ENCODE results near the gene FZD1. TPM values are rescaled to one million over a fixed set of nuclear protein-coding genes. Genes with fewer than 3 reads are reported as not detected.
"Not testable (repeated sequence)": the region's sequence is repeated elsewhere in the genome, so short reads cannot be mapped to it uniquely, and the experiment has no call there.

The FZD1 gene
- total and polyA plus RNA-seq, 10 of the 15 experiments (the other 5 are each of a cell fraction or from before 2014, with no cell fraction given), result 0.07 to 0.56 (median 0.18) TPM

GRCh38 chr7:91308191-91308590 lies 44.0 kb downstream of the FZD1 start:
- H2AFZ ChIP-seq (ENCODE audit: control insufficient read depth, low read depth, low read length); H3K4me1 ChIP-seq (ENCODE audit: control insufficient read depth, insufficient read depth, low read length); H3K79me2 ChIP-seq (ENCODE audit: control insufficient read depth, insufficient read depth, low read length); FAIRE-seq; H3K27ac ChIP-seq (ENCODE audit: control insufficient read depth, insufficient read depth); H3K4me3 ChIP-seq; H3K9ac ChIP-seq (ENCODE audit: control insufficient read depth, insufficient read depth, low read length); H3K4me2 ChIP-seq (ENCODE audit: control insufficient read depth, insufficient read depth); H4K20me1 ChIP-seq (ENCODE audit: control insufficient read depth, insufficient read depth); SMC1A ChIA-PET (ENCODE audit: uncharacterized antibody, unreplicated experiment); H3K27me3 ChIP-seq (replicated peaks in 1 of 2; ENCODE audit: control insufficient read depth in 2 of 2, insufficient read depth in 2 of 2, low read length in 1 of 2); in situ Hi-C loops (cut with MboI); POLR2A ChIA-PET; H3K36me3 ChIP-seq (ENCODE audit: control insufficient read depth in 2 of 2, insufficient read depth in 2 of 2, low read length in 1 of 2); H3K9me3 ChIP-seq (replicated peaks; ENCODE audit: control insufficient read depth, insufficient read depth, low read length); ATAC-seq; DNase-seq (ENCODE audit: low read depth, low spot score); BruUV-seq (replicated peaks); intact Hi-C loops (cut with micrococcal nuclease; ENCODE audit: unreplicated experiment); RAD21 ChIA-PET (ENCODE audit: unreplicated experiment): not testable (repeated sequence)
- CTCF ChIA-PET, result interaction anchor here (1.5 kb wide), 1 partner anchor 15 kb away, joined by 4 read pairs; no protein-coding TSS in a partner anchor
- 14% methylated on average over 3 of the region's 3 CpGs for WGBS (ENCODE audit: insufficient coverage, insufficient replicate concordance, low lambda C conversion rate, missing lambda C conversion rate)

DNA sequence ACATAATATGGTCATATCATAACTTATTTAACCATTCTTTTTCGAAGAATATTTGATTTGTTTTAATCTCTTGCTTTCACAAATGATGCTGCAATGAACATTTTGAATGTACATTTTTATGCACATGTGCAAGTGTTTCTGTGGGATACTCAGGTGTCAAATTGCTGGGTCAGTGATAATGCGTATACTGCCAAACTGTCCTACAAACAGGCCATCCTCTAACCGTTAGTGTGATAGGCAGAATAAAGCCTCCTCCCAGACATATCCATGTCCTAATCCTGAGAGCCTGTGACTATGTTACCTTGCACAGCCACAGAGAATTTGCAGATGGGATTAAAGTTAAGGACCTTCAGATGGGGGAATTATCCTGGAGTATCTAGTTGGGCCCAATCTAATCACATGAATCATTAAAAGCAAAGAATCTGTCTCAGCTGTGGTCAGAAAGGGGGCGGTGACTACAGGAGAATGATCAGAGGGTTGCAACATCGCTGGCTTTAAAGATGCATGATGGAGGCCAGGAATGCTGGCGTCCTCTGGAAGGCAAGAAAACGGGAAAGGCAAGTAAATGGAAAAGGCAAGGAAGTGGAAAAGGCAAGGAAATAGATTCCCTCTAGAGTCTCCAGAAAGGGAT lies 46.7 kb downstream of the FZD1 start:
- no peak for FAIRE-seq
- no peaks in the 10 kb centered on the region for H3K27me3 ChIP-seq (replicated peaks in 1 of 2; ENCODE audit: control insufficient read depth in 2 of 2, insufficient read depth in 2 of 2, low read length in 1 of 2)
- no peak overlapping the region for H3K9ac ChIP-seq (ENCODE audit: control insufficient read depth, insufficient read depth, low read length)
- ChIA-PET POLR2A (no interaction called here), SMC1A (ENCODE audit: uncharacterized antibody, unreplicated experiment) (no interaction called here), CTCF (no interaction called here), RAD21 (ENCODE audit: unreplicated experiment) (no interaction called here)
- no TSS peak for BruUV-seq (replicated peaks)
- no peak overlapping the region for H3K4me3 ChIP-seq
- in situ Hi-C loops (cut with MboI), result no loop called here
- H4K20me1 ChIP-seq (ENCODE audit: control insufficient read depth, insufficient read depth), result no peaks in the 10 kb centered on the region
- H3K27ac ChIP-seq (ENCODE audit: control insufficient read depth, insufficient read depth), result no peak overlapping the region
- no peak for ATAC-seq
- no peaks in the 10 kb centered on the region for H3K36me3 ChIP-seq (ENCODE audit: control insufficient read depth in 2 of 2, insufficient read depth in 2 of 2, low read length in 1 of 2)
- H3K79me2 ChIP-seq (ENCODE audit: control insufficient read depth, insufficient read depth, low read length), result no peaks in the 10 kb centered on the region
- intact Hi-C loops (cut with micrococcal nuclease; ENCODE audit: unreplicated experiment), result no loop called here
- H2AFZ ChIP-seq (ENCODE audit: control insufficient read depth, low read depth, low read length), result no peak overlapping the region
- no peak for DNase-seq (ENCODE audit: low read depth, low spot score)
- H3K4me2 ChIP-seq (ENCODE audit: control insufficient read depth, insufficient read depth), result no peak overlapping the region
- no peaks in the 10 kb centered on the region for H3K4me1 ChIP-seq (ENCODE audit: control insufficient read depth, insufficient read depth, low read length)
- H3K9me3 ChIP-seq (replicated peaks; ENCODE audit: control insufficient read depth, insufficient read depth, low read length), result no peaks in the 10 kb centered on the region
- 41% methylated on average over 7 of the region's 7 CpGs for WGBS (ENCODE audit: insufficient coverage, insufficient replicate concordance, low lambda C conversion rate, missing lambda C conversion rate)
- TF ChIP-seq, protein P1, sequence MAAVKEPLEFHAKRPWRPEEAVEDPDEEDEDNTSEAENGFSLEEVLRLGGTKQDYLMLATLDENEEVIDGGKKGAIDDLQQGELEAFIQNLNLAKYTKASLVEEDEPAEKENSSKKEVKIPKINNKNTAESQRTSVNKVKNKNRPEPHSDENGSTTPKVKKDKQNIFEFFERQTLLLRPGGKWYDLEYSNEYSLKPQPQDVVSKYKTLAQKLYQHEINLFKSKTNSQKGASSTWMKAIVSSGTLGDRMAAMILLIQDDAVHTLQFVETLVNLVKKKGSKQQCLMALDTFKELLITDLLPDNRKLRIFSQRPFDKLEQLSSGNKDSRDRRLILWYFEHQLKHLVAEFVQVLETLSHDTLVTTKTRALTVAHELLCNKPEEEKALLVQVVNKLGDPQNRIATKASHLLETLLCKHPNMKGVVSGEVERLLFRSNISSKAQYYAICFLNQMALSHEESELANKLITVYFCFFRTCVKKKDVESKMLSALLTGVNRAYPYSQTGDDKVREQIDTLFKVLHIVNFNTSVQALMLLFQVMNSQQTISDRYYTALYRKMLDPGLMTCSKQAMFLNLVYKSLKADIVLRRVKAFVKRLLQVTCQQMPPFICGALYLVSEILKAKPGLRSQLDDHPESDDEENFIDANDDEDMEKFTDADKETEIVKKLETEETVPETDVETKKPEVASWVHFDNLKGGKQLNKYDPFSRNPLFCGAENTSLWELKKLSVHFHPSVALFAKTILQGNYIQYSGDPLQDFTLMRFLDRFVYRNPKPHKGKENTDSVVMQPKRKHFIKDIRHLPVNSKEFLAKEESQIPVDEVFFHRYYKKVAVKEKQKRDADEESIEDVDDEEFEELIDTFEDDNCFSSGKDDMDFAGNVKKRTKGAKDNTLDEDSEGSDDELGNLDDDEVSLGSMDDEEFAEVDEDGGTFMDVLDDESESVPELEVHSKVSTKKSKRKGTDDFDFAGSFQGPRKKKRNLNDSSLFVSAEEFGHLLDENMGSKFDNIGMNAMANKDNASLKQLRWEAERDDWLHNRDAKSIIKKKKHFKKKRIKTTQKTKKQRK (IDR thresholded peaks at IDR 0.05; ENCODE audit: low read depth, low read length), result no peak
- TF ChIP-seq SKIL (IDR thresholded peaks at IDR 0.05; ENCODE audit: low read depth, poor library complexity, severe bottlenecking) (no peak), BCL11A (IDR thresholded peaks at IDR 0.05; ENCODE audit: low read depth, low read length) (no peak), YBX1 (IDR thresholded peaks at IDR 0.05) (no peak), CBX3 (IDR thresholded peaks at IDR 0.05; ENCODE audit: borderline replicate concordance, low read depth) (no peak), POLR2A (IDR thresholded peaks at IDR 0.05; ENCODE audit: low read depth, low read length) (no peak), IKZF2 (IDR thresholded peaks at IDR 0.05) (no peak), JUND (IDR thresholded peaks at IDR 0.05; ENCODE audit: low read depth, low read length) (no peak), PKNOX1 (IDR thresholded peaks at IDR 0.05) (no peak), GABPA (IDR thresholded peaks at IDR 0.05; ENCODE audit: low read depth) (no peak)
